Liver (tissue), 9 donors: ENCODE results near the gene PDE6B. TPM values are rescaled to one million over a fixed set of nuclear protein-coding genes. Genes with fewer than 3 reads are reported as not detected.

Experiments used
- DNase-seq: peaks from one replicate; pipeline ENCODE4 v3.0.0-alpha.2; 2017; ENCODE audit warnings: low spot score
- H3K27ac ChIP-seq, 2 donors: one replicate each; pipeline ENCODE4 v1.7.0; 2013; ENCODE audit warnings: inconsistent platforms in 2 of 2, low read length in 2 of 2, control low read depth in 1 of 2, low read depth in 1 of 2, mild to moderate bottlenecking in 1 of 2
- H3K27me3 ChIP-seq, 4 donors: one replicate each; pipeline versions ENCODE4 v1.6.1 to v1.7.0; 2013; ENCODE audit warnings: low read length in 3 of 4, inconsistent platforms in 1 of 4, mild to moderate bottlenecking in 1 of 4, moderate library complexity in 1 of 4; ENCODE audit not compliant: control insufficient read depth in 4 of 4, insufficient read depth in 4 of 4
- H3K36me3 ChIP-seq, 4 donors: one replicate each; pipeline versions ENCODE4 v1.6.1 to v1.7.0; 2013; ENCODE audit warnings: low read length in 3 of 4, mild to moderate bottlenecking in 3 of 4, low read depth in 1 of 4, moderate library complexity in 1 of 4; ENCODE audit not compliant: control insufficient read depth in 4 of 4, insufficient read depth in 3 of 4
- H3K4me1 ChIP-seq, 4 donors: one replicate each; pipeline versions ENCODE4 v1.6.1 to v1.7.0; 2013; ENCODE audit warnings: low read length in 3 of 4, mild to moderate bottlenecking in 3 of 4, moderate library complexity in 1 of 4; ENCODE audit not compliant: control insufficient read depth in 4 of 4, insufficient read depth in 4 of 4
- H3K4me3 ChIP-seq, 3 donors: one replicate each; pipeline versions ENCODE4 v1.6.1 to v1.7.0; 2013; ENCODE audit warnings: low read length in 3 of 3, control low read depth in 1 of 3, low read depth in 1 of 3, mild to moderate bottlenecking in 1 of 3
- H3K9ac ChIP-seq, 2 donors: one replicate each; pipeline ENCODE4 v1.7.0; 2013; ENCODE audit warnings: low read length in 2 of 2, mild to moderate bottlenecking in 2 of 2, moderate library complexity in 2 of 2, control low read depth in 1 of 2, low read depth in 1 of 2
- H3K9me3 ChIP-seq, 4 donors: one replicate each; pipeline versions ENCODE4 v1.6.1 to v1.7.0; 2013; ENCODE audit warnings: low read length in 3 of 4; ENCODE audit not compliant: control insufficient read depth in 4 of 4
- EGR1 ChIP-seq, 2 donors: IDR thresholded peaks; 2 replicates each; pipeline ENCODE4 v1.6.1; 2016 to 2018; ENCODE audit warnings: antibody characterized with exemption in 2 of 2, low read depth in 2 of 2
- FOXA1 ChIP-seq: IDR thresholded peaks from 2 replicates; pipeline ENCODE4 v1.6.1; 2016; ENCODE audit warnings: antibody characterized with exemption
- FOXA2 ChIP-seq: IDR thresholded peaks from 2 replicates; pipeline ENCODE4 v1.6.1; 2016; ENCODE audit warnings: antibody characterized with exemption
- GABPA ChIP-seq, 2 donors: IDR thresholded peaks in 1 of 2; conservative IDR thresholded peaks in 1 of 2; 2 replicates each; pipeline ENCODE4 v1.6.1; 2016; ENCODE audit warnings: antibody characterized with exemption in 2 of 2, mild to moderate bottlenecking in 1 of 2, moderate library complexity in 1 of 2
- HNF4A ChIP-seq, 2 donors: conservative IDR thresholded peaks; 2 replicates each; pipeline ENCODE4 v1.6.1; 2016; ENCODE audit warnings: antibody characterized with exemption in 2 of 2, mild to moderate bottlenecking in 2 of 2
- HNF4G ChIP-seq: IDR thresholded peaks from 2 replicates; pipeline ENCODE4 v1.6.1; 2016; ENCODE audit warnings: antibody characterized with exemption
- JUND ChIP-seq, 2 donors: IDR thresholded peaks; 2 replicates each; pipeline ENCODE4 v1.6.1; 2016; ENCODE audit warnings: antibody characterized with exemption in 2 of 2
- NR2F2 ChIP-seq: IDR thresholded peaks from 2 replicates; pipeline ENCODE4 v1.6.1; 2016; ENCODE audit warnings: antibody characterized with exemption
- RAD21 ChIP-seq, 2 donors: IDR thresholded peaks; 2 replicates each; pipeline ENCODE4 v1.6.1; 2016; ENCODE audit warnings: antibody characterized with exemption in 2 of 2, mild to moderate bottlenecking in 2 of 2
- RXRA ChIP-seq, 2 donors: IDR thresholded peaks; 2 replicates each; pipeline ENCODE4 v1.6.1; 2017 to 2018; ENCODE audit warnings: antibody characterized with exemption in 2 of 2, mild to moderate bottlenecking in 1 of 2
- SP1 ChIP-seq: IDR thresholded peaks from 2 replicates; pipeline ENCODE4 v1.6.1; 2018; ENCODE audit warnings: antibody characterized with exemption, mild to moderate bottlenecking
- TAF1 ChIP-seq: conservative IDR thresholded peaks from 2 replicates; pipeline ENCODE4 v1.6.1; 2016; ENCODE audit warnings: antibody characterized with exemption, mild to moderate bottlenecking
- YY1 ChIP-seq: IDR thresholded peaks from 2 replicates; pipeline ENCODE4 v1.6.1; 2016; ENCODE audit warnings: antibody characterized with exemption, mild to moderate bottlenecking
- WGBS: extraction: QIAGEN DNeasy Blood & Tissue Kit; methylation state at CpG from one replicate; pipeline ENCODE4 v1.1.7; 2013; 5-methylcytosine and 5-hydroxymethylcytosine counted together
- polyA plus RNA-seq, 2 donors: library from polyadenylated mRNA; stranded (reverse) in 1 of 2; unstranded in 1 of 2; fragments of 200-250 nt in 1 of 2; fragments of >200 nt in 1 of 2; fragmentation: Nextera tagmentation in 1 of 2; extraction: Ambion mirVana in 1 of 2; gene quantifications; one replicate each; pipeline versions ENCODE4 v1.2.1 to v1.2.3, GENCODE V29; 2013 to 2015
- total RNA-seq, 2 donors: library from RNA; depleted of rRNA; stranded (reverse); fragments of >200 nt; gene quantifications; one replicate each; pipeline ENCODE4 v1.2.3, GENCODE V29; 2014
- TF ChIP-seq, protein P1 (sequence below): IDR thresholded peaks from 2 replicates; pipeline ENCODE4 v1.6.1; 2016; ENCODE audit warnings: antibody characterized with exemption
- TF ChIP-seq, protein P2 (sequence below): IDR thresholded peaks from 2 replicates; pipeline ENCODE4 v1.6.1; 2016; ENCODE audit warnings: antibody characterized with exemption
- TF ChIP-seq, protein P3 (sequence below): IDR thresholded peaks from 2 replicates; pipeline ENCODE4 v1.6.1; 2016; ENCODE audit warnings: antibody characterized with exemption
- TF ChIP-seq, protein P4 (sequence below): fragments of 150-350 bp; IDR thresholded peaks from 2 replicates; pipeline ENCODE4 v1.5.1; 2017; ENCODE audit warnings: improper control_type of control experiment, low read depth, low read length; ENCODE audit not compliant: missing input control
- TF ChIP-seq, protein P5 (sequence below): IDR thresholded peaks from 2 replicates; pipeline ENCODE4 v1.6.1; 2016; ENCODE audit warnings: antibody characterized with exemption, mild to moderate bottlenecking
- donor health status: healthy.
- donor health status: healthy.
- donor health status: healthy.
- donor health status: healthy.
- donor health status: healthy.

Gene PDE6B
- total and polyA plus RNA-seq, 4 donors, result 0.28 to 7.3 (median 0.49) TPM

DNA sequence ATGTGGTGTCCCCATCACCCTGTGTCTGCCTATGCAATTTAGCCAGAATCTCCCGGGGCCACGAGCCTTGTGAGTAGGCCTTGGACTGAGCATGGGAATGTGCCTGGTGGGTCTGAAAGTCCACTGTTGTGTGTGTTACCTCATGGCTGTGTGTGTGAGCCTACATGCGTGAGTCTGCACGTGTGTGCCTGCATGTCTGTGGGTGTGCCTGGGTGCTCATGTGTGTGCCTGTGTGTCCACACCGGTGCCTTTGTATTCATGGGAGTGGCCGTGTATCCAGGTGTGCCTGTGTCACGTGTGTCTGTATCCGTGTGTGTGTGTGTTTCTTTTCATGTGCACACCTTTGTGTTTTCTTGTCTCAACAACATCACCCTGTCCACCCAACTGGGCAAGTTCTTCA, 34.5 kb downstream of the PDE6B start:
- Histone ChIP-seq H3K27ac (no peak overlapping the region), H3K27me3 (no peaks in the 10 kb centered on the region), H3K36me3 (no peaks in the 10 kb centered on the region), H3K4me3 (no peak overlapping the region), H3K4me1 (no peaks in the 10 kb centered on the region), H3K9me3 (no peaks in the 10 kb centered on the region), H3K9ac (no peak overlapping the region)
- TF ChIP-seq JUND (IDR thresholded peaks at IDR 0.05), result no peak
- TF ChIP-seq RAD21 (IDR thresholded peaks at IDR 0.05), result no peak
- no peak for TF ChIP-seq FOXA2
- no peak for TF ChIP-seq YY1
- TF ChIP-seq, protein P1, sequence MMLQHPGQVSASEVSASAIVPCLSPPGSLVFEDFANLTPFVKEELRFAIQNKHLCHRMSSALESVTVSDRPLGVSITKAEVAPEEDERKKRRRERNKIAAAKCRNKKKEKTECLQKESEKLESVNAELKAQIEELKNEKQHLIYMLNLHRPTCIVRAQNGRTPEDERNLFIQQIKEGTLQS, result no peak
- no peak for TF ChIP-seq SP1
- TF ChIP-seq, protein P2, sequence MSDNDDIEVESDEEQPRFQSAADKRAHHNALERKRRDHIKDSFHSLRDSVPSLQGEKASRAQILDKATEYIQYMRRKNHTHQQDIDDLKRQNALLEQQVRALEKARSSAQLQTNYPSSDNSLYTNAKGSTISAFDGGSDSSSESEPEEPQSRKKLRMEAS, result no peak
- TF ChIP-seq HNF4G, result no peak
- no peak for TF ChIP-seq EGR1 (IDR thresholded peaks at IDR 0.05; ENCODE audit: low read depth in 2 of 2)
- TF ChIP-seq, protein P3, sequence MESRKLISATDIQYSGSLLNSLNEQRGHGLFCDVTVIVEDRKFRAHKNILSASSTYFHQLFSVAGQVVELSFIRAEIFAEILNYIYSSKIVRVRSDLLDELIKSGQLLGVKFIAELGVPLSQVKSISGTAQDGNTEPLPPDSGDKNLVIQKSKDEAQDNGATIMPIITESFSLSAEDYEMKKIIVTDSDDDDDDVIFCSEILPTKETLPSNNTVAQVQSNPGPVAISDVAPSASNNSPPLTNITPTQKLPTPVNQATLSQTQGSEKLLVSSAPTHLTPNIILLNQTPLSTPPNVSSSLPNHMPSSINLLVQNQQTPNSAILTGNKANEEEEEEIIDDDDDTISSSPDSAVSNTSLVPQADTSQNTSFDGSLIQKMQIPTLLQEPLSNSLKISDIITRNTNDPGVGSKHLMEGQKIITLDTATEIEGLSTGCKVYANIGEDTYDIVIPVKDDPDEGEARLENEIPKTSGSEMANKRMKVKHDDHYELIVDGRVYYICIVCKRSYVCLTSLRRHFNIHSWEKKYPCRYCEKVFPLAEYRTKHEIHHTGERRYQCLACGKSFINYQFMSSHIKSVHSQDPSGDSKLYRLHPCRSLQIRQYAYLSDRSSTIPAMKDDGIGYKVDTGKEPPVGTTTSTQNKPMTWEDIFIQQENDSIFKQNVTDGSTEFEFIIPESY, result no peak
- no peak for TF ChIP-seq FOXA1
- TF ChIP-seq, protein P4, sequence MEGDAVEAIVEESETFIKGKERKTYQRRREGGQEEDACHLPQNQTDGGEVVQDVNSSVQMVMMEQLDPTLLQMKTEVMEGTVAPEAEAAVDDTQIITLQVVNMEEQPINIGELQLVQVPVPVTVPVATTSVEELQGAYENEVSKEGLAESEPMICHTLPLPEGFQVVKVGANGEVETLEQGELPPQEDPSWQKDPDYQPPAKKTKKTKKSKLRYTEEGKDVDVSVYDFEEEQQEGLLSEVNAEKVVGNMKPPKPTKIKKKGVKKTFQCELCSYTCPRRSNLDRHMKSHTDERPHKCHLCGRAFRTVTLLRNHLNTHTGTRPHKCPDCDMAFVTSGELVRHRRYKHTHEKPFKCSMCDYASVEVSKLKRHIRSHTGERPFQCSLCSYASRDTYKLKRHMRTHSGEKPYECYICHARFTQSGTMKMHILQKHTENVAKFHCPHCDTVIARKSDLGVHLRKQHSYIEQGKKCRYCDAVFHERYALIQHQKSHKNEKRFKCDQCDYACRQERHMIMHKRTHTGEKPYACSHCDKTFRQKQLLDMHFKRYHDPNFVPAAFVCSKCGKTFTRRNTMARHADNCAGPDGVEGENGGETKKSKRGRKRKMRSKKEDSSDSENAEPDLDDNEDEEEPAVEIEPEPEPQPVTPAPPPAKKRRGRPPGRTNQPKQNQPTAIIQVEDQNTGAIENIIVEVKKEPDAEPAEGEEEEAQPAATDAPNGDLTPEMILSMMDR, result no peak
- WGBS, result 92% methylated on average over 8 of the region's 8 CpGs
- DNase-seq, result no peak

DNA sequence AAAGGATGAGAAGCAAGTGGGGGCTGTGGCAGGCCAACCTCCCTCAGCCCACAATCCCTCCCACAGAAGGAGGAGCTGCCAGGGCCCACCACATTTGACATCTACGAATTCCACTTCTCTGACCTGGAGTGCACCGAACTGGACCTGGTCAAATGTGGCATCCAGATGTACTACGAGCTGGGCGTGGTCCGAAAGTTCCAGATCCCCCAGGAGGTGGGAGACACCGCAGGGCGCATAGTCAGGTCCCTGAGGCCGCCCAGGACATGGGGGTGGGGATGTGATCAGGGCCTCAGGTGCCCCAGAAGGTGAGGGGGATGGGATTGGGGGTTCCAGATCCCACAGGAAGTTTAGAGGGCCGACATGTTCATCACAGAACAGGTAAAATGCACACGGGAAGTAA, 35.0 kb downstream of the PDE6B start:
- 91% methylated on average over 10 of the region's 10 CpGs for WGBS
- TF ChIP-seq, protein P3, result no peak
- TF ChIP-seq RAD21 (IDR thresholded peaks at IDR 0.05) (no peak), TAF1 (no peak), YY1 (no peak), RXRA (IDR thresholded peaks at IDR 0.05) (no peak), FOXA2 (no peak), SP1 (no peak), HNF4G (no peak), FOXA1 (no peak), NR2F2 (no peak), EGR1 (IDR thresholded peaks at IDR 0.05; ENCODE audit: low read depth in 2 of 2) (no peak), GABPA (IDR thresholded peaks at IDR 0.05 in 1 of 2, conservative IDR thresholded peaks at IDR 0.05 in 1 of 2) (no peak), HNF4A (conservative IDR thresholded peaks at IDR 0.05) (no peak), JUND (IDR thresholded peaks at IDR 0.05) (no peak)
- TF ChIP-seq, protein P4, result no peak
- TF ChIP-seq, protein P2, result no peak
- TF ChIP-seq, protein P1, result no peak
- TF ChIP-seq, protein P5, sequence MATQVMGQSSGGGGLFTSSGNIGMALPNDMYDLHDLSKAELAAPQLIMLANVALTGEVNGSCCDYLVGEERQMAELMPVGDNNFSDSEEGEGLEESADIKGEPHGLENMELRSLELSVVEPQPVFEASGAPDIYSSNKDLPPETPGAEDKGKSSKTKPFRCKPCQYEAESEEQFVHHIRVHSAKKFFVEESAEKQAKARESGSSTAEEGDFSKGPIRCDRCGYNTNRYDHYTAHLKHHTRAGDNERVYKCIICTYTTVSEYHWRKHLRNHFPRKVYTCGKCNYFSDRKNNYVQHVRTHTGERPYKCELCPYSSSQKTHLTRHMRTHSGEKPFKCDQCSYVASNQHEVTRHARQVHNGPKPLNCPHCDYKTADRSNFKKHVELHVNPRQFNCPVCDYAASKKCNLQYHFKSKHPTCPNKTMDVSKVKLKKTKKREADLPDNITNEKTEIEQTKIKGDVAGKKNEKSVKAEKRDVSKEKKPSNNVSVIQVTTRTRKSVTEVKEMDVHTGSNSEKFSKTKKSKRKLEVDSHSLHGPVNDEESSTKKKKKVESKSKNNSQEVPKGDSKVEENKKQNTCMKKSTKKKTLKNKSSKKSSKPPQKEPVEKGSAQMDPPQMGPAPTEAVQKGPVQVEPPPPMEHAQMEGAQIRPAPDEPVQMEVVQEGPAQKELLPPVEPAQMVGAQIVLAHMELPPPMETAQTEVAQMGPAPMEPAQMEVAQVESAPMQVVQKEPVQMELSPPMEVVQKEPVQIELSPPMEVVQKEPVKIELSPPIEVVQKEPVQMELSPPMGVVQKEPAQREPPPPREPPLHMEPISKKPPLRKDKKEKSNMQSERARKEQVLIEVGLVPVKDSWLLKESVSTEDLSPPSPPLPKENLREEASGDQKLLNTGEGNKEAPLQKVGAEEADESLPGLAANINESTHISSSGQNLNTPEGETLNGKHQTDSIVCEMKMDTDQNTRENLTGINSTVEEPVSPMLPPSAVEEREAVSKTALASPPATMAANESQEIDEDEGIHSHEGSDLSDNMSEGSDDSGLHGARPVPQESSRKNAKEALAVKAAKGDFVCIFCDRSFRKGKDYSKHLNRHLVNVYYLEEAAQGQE, result no peak
- Histone ChIP-seq H3K4me1 (no peaks in the 10 kb centered on the region), H3K9me3 (no peaks in the 10 kb centered on the region), H3K36me3 (no peaks in the 10 kb centered on the region), H3K27ac (no peak overlapping the region), H3K4me3 (no peak overlapping the region), H3K27me3 (no peaks in the 10 kb centered on the region), H3K9ac (no peak overlapping the region)
- DNase-seq, result no peak
